ENCODE results near the gene NCOA3.
"Not testable (repeated sequence)": the region's sequence is repeated elsewhere in the genome, so short reads cannot be mapped to it uniquely, and the experiment has no call there.

The NCOA3 gene

GRCh38 chr20:47540443-47541354, 39.0 kb downstream of the NCOA3 start:
- no peak for DNase-seq

GRCh38 chr20:47541355-47541922, 39.8 kb downstream of the NCOA3 start:
- DNase-seq = no peak

GRCh38 chr20:47543006-47543431, 41.3 kb downstream of the NCOA3 start:
- DNase-seq = no peak

- DNase-seq = no peak
These were observed 42.6 kb downstream of the NCOA3 start for GRCh38 chr20:47544240-47544639.

GRCh38 chr20:47544852-47545251, 43.2 kb downstream of the NCOA3 start:
- DNase-seq = no peak

GRCh38 chr20:47545499-47545898, 43.8 kb downstream of the NCOA3 start:
- DNase-seq = no peak

- DNase-seq = no peak
These were observed 44.7 kb downstream of the NCOA3 start for GRCh38 chr20:47546184-47547033.

- no peak for DNase-seq
These were observed 45.3 kb downstream of the NCOA3 start for GRCh38 chr20:47547034-47547387.

- no peak for DNase-seq
These were observed 48.0 kb downstream of the NCOA3 start for GRCh38 chr20:47549671-47550070.

- no peak for DNase-seq
These were observed 49.5 kb downstream of the NCOA3 start for GRCh38 chr20:47551222-47551621.

- no peak for DNase-seq
These were observed 50.2 kb downstream of the NCOA3 start for GRCh38 chr20:47551841-47552240.

- DNase-seq = no peak
These were observed 51.3 kb downstream of the NCOA3 start for GRCh38 chr20:47552996-47553395.

- not testable (repeated sequence) for DNase-seq
These were observed 52.0 kb downstream of the NCOA3 start for GRCh38 chr20:47553594-47554235.

- DNase-seq = not testable (repeated sequence)
These were observed 52.6 kb downstream of the NCOA3 start for GRCh38 chr20:47554283-47554682.

GRCh38 chr20:47557218-47557617, 55.5 kb downstream of the NCOA3 start:
- no peak for DNase-seq

- DNase-seq = no peak
These were observed 56.1 kb downstream of the NCOA3 start for GRCh38 chr20:47557791-47558190.

GRCh38 chr20:47558295-47559066, 56.8 kb downstream of the NCOA3 start:
- no peak for DNase-seq

- DNase-seq = no peak
These were observed 57.5 kb downstream of the NCOA3 start for GRCh38 chr20:47559141-47559540.

- no peak for DNase-seq
These were observed 59.5 kb downstream of the NCOA3 start for GRCh38 chr20:47561180-47561579.

GRCh38 chr20:47561603-47562583, 60.2 kb downstream of the NCOA3 start:
- no peak for DNase-seq

- DNase-seq = no peak
These were observed 64.6 kb downstream of the NCOA3 start for GRCh38 chr20:47566269-47566668.

Data from effector CD4-positive, alpha-beta T cell (primary cell).